CMK (cell line): ENCODE results near the gene NOC2L.

ENCODE experiments used
- DNase-seq: peaks from one replicate; pipeline ENCODE4 v3.0.0-alpha.2; 2010; ENCODE audit warnings: low read depth

Gene NOC2L

GRCh38 chr1:929712-930632 lies 29.1 kb downstream of the NOC2L start:
- no peak for DNase-seq

- DNase-seq: no peak
Measured at GRCh38 chr1:928825-929661, 30.0 kb downstream of the NOC2L start.

GRCh38 chr1:927748-928147 lies 31.3 kb downstream of the NOC2L start:
- no peak for DNase-seq

- DNase-seq: no peak
Measured at GRCh38 chr1:927234-927633, 31.8 kb downstream of the NOC2L start.

GRCh38 chr1:925561-926421 lies 33.3 kb downstream of the NOC2L start:
- DNase-seq: no peak

GRCh38 chr1:924656-925560 lies 34.1 kb downstream of the NOC2L start:
- DNase-seq: no peak

- no peak for DNase-seq
Measured at GRCh38 chr1:923991-924655, 34.9 kb downstream of the NOC2L start.

GRCh38 chr1:923131-923990 lies 35.7 kb downstream of the NOC2L start, which contains the start of gene SAMD11:
SAMD11 (plus strand) TSS chr1:923923; CDS start chr1:924432, 509 bp downstream.
- no peak for DNase-seq

- DNase-seq: no peak
Measured at GRCh38 chr1:921011-921837, 37.8 kb downstream of the NOC2L start.

- no peak for DNase-seq
Measured at GRCh38 chr1:920521-920920, 38.5 kb downstream of the NOC2L start.

- DNase-seq: no peak
Measured at GRCh38 chr1:920010-920409, 39.0 kb downstream of the NOC2L start.

- no peak for DNase-seq
Measured at GRCh38 chr1:919271-919872, 39.7 kb downstream of the NOC2L start.

- no peak for DNase-seq
Measured at GRCh38 chr1:918843-919242, 40.2 kb downstream of the NOC2L start.

- no peak for DNase-seq
Measured at GRCh38 chr1:918353-918752, 40.7 kb downstream of the NOC2L start.

GRCh38 chr1:917466-918091 lies 41.5 kb downstream of the NOC2L start:
- no peak for DNase-seq

- no peak for DNase-seq
Measured at GRCh38 chr1:917076-917459, 42.0 kb downstream of the NOC2L start.
